HL-60 (cell line): ENCODE data around the gene SLC4A5.

ENCODE experiments used
- POLR2AphosphoS5 ChIP-seq: IDR thresholded peaks from 2 replicates; pipeline ENCODE4 v1.6.1; 2012; ENCODE audit warnings: low read depth
- TF ChIP-seq, protein P1 (sequence below): IDR thresholded peaks from one replicate; pipeline ENCODE4 v1.5.1; 2011; ENCODE audit warnings: low read length, control low read depth, inconsistent platforms; ENCODE audit not compliant: insufficient read depth

DNA sequence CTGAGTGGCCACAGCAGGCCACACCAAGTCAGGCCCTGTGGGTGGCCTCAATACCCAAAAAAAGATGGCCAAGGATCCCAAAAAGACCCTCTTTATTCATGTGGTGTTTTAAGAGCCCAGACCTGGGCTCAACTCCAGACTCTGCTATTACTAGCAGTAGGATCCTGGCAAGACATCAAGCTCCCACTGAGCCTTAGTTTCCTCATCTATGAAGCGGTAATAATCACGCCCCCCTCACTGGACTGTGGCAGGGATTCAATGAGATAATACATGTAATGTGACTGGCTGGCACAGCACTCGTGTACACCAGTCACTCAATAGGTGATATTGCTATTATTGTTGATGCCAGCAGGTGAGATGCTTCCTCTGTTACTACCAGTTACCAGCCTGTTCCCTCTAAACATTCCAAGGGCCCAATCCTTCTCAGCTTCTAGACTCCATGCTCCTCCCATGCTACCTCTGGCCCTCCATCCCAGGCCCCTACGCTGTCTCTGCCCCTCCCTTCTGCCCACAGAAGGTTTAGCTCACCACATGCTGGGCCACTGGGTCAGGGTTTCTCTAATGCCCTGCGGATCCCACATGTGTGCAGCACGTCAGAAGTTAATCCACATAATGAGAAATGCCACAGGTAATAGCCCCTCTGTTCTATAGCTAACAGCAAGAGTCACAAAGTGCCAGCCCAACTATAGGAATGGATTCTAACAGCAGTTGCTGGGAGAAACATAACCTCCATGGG lies 51.2 kb downstream of the SLC4A5 start:
- TF ChIP-seq, protein P1, sequence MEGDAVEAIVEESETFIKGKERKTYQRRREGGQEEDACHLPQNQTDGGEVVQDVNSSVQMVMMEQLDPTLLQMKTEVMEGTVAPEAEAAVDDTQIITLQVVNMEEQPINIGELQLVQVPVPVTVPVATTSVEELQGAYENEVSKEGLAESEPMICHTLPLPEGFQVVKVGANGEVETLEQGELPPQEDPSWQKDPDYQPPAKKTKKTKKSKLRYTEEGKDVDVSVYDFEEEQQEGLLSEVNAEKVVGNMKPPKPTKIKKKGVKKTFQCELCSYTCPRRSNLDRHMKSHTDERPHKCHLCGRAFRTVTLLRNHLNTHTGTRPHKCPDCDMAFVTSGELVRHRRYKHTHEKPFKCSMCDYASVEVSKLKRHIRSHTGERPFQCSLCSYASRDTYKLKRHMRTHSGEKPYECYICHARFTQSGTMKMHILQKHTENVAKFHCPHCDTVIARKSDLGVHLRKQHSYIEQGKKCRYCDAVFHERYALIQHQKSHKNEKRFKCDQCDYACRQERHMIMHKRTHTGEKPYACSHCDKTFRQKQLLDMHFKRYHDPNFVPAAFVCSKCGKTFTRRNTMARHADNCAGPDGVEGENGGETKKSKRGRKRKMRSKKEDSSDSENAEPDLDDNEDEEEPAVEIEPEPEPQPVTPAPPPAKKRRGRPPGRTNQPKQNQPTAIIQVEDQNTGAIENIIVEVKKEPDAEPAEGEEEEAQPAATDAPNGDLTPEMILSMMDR = no peak
- TF ChIP-seq POLR2AphosphoS5 = no peak
